NCI-H2227 (cell line): ENCODE measurements around the gene DSC1.
"Not testable (repeated sequence)": the region's sequence is repeated elsewhere in the genome, so short reads cannot be mapped to it uniquely, and the experiment has no call there.

Experiments
- DNase-seq: peaks from one replicate; lab custom pipeline; 2025; ENCODE audit not compliant: unreplicated experiment; lab: John Stamatoyannopoulos, UW

The DSC1 gene

GRCh38 chr18:31171144-31171839 is 8.6 kb upstream of the DSC1 start:
- DNase-seq = no peak

GRCh38 chr18:31170335-31170734 is 7.7 kb upstream of the DSC1 start:
- DNase-seq = no peak

GRCh38 chr18:31162419-31162793 is 250 bp downstream of the DSC1 start:
- DNase-seq = no peak

GRCh38 chr18:31161757-31162418 is 768 bp downstream of the DSC1 start:
- no peak for DNase-seq

GRCh38 chr18:31156821-31157763 is 5.6 kb downstream of the DSC1 start:
- DNase-seq = no peak

GRCh38 chr18:31155498-31155897 is 7.2 kb downstream of the DSC1 start:
- DNase-seq = no peak

- DNase-seq = no peak
Observed at GRCh38 chr18:31154181-31154580, 8.5 kb downstream of the DSC1 start.

- no peak for DNase-seq
Observed at GRCh38 chr18:31149351-31149750, 13.3 kb downstream of the DSC1 start.

- no peak for DNase-seq
Observed at GRCh38 chr18:31148600-31148999, 14.1 kb downstream of the DSC1 start.

- DNase-seq = no peak
Observed at GRCh38 chr18:31146809-31147208, 15.8 kb downstream of the DSC1 start.

- DNase-seq = no peak
Observed at GRCh38 chr18:31143025-31143424, 19.6 kb downstream of the DSC1 start.

- no peak for DNase-seq
Observed at GRCh38 chr18:31138709-31139108, 23.9 kb downstream of the DSC1 start.

GRCh38 chr18:31134988-31135529 is 27.6 kb downstream of the DSC1 start:
- no peak for DNase-seq

- DNase-seq = no peak
Observed at GRCh38 chr18:31129398-31130115, 33.1 kb downstream of the DSC1 start.

- DNase-seq = no peak
Observed at GRCh38 chr18:31125878-31126277, 36.8 kb downstream of the DSC1 start.

- not testable (repeated sequence) for DNase-seq
Observed at GRCh38 chr18:31123125-31123524, 39.5 kb downstream of the DSC1 start.

- DNase-seq = no peak
Observed at GRCh38 chr18:31120594-31120993, 42.1 kb downstream of the DSC1 start.

- DNase-seq = no peak
Observed at GRCh38 chr18:31116853-31117595, 45.6 kb downstream of the DSC1 start.

- no peak for DNase-seq
Observed at GRCh38 chr18:31112804-31113203, 49.9 kb downstream of the DSC1 start.

GRCh38 chr18:31105733-31106132 is 56.9 kb downstream of the DSC1 start:
- no peak for DNase-seq
